SW480 (cell line): ENCODE data around the gene ZNF324.
"Not testable (repeated sequence)": the region's sequence is repeated elsewhere in the genome, so short reads cannot be mapped to it uniquely, and the experiment has no call there.

Experiments used
- DNase-seq: peaks from one replicate; pipeline ENCODE4 v3.0.0-alpha.2; 2016; ENCODE audit warnings: low spot score

Gene ZNF324

DNA sequence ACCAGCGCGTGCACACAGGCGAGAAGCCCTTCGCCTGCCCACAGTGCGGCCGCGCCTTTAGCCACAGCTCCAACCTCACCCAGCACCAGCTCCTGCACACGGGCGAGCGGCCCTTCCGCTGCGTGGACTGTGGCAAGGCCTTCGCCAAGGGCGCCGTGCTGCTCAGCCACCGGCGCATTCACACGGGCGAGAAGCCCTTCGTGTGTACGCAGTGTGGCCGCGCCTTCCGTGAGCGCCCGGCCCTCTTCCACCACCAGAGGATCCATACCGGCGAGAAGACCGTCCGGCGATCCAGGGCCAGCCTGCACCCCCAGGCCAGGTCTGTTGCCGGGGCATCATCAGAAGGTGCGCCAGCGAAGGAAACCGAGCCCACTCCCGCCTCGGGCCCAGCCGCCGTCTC is 4.9 kb downstream of the ZNF324 start:
- DNase-seq, result no peak

- DNase-seq, result no peak
Observed at GRCh38 chr19:58473775-58474174, 6.9 kb downstream of the ZNF324 start.

GRCh38 chr19:58474291-58474996 is 7.6 kb downstream of the ZNF324 start:
- DNase-seq, result peak; percentile 74

DNA sequence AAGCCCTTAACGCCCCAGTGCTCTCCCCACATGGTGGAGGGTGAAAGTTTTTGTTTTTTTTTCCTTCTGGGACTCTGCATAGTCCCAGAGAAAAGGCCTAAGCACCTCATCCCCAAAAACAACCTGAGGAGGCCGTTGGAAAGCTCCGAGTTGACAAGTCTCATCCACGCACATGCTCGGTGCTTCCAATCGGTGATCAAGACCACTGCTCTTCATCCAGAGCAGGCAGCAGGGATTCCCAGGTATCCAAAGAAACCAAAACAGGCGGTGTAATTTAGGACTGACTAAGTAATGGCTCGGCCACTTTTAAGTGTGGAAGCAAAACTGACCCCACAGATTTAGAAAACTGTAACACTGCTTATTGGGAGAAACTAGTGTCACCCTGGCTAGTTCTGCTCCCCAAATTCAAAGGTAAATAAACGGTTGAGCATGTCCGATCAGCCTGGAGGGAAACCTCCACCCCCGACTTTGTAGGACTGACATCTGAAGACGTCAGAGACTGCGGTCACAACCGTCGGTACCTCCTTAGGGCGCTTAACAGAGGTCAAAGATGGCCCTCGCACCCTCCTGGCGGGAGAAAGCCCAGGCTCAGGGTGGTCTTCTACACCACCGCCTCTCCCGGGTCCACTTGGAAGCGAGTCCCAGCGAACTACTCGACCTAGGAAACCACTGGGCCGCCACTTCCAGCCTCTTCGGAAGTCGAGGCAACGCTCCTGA is 8.3 kb downstream of the ZNF324 start:
- DNase-seq, result no peak

DNA sequence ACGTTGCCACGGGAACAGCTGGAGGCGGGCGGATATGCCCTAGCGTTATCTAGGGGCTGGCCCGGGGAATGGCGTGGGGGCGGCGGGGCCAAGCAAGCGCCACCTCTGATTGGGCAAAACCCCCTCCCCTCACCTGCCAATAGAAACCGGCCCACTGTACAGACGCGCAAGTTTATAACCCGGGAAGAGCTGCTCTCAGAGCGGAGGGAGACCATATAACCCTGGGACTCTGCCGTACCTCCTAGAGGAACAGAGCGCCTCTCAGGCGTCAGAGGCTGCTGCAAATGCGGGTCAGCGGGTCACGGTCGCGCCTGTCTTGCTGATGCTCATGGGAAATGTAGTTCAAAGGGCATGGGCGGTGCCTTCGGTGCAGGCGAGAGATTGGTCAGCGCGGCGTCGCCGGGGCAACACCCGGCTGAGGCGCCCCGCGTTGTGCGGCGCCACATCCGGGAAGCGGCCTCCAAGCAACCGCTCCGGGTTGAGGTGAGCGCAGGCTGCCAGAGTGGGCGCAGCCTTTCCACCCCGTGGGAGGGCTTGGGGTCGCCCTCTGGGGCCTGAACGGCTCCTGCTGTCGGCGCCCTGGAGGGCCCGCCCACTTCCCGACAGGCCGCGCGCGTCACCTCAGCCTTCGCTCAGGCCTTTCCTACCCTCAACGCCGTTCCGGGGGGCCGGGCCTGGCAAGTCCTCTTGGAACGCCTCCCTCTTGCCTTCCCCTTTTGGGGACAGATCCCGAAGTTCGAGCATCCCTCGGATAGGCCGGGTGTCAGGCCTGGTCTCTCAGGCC is 9.0 kb downstream of the ZNF324 start, which contains the start of gene ZNF446:
Gene ZNF446, plus strand, starts transcription at position 639 of the 784 bp plus-strand sequence. CDS start 867 bp downstream, outside the sequence.
- peak; percentile 99 for DNase-seq

- DNase-seq, result peak; percentile 30
Observed at GRCh38 chr19:58476498-58477015, 9.7 kb downstream of the ZNF324 start.

- DNase-seq, result no peak
Observed at GRCh38 chr19:58477130-58477529, 10.2 kb downstream of the ZNF324 start.

GRCh38 chr19:58477871-58478270 is 11.0 kb downstream of the ZNF324 start:
- DNase-seq, result no peak

DNA sequence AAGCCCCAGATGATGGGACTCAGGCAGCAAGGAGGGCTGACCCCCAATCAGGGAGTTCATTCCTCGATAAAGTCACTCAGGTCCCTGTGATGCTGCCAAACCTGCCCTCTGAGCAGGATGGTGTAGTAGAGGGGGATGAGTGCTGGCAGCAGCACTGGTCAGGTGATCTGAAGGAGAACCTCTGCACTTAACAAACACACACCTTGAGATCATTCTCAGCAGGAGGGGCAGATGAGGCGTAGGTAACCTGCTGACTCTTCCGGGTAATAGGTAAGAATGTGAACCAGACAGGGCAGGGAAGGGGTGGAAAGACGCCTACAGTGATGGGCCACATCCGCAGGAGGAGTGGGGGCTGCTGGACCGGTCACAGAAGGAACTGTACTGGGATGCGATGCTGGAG is 12.4 kb downstream of the ZNF324 start:
- no peak for DNase-seq

- no peak for DNase-seq
Observed at GRCh38 chr19:58479736-58480480, 13.0 kb downstream of the ZNF324 start.

DNA sequence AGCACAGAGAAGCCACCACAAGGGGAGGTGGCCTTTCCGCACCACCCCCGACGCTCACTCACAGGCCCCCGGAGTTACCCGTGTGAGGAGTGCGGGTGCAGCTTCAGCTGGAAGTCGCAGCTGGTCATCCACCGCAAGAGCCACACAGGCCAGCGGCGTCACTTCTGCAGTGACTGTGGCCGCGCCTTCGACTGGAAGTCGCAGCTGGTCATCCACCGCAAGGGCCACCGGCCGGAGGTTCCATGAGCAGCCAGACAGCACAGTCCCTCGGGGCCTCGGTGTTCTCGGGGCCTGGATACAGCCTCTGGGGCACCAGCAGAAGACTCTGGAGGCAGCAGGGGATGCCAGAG is 13.6 kb downstream of the ZNF324 start:
- no peak for DNase-seq

DNA sequence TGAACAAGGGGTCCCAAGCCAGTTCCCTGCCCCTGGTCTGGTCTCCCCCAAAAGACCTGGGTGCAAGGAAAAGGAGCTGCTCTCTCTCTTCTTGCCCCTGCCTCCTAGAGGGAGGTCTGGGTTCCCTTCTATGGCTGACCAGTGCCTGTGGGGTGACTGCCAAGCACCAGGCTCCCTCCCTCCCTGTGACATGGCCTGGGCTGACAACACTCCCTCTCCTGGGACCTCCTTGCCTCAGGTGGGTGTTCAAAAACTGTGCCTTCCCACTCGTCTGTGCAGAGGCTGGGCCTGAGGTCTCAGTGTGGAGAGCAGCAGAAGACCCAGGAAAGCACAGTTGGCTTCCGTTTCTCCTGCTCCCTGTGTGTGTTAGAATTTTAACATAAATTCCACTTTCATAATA is 14.0 kb downstream of the ZNF324 start:
- no peak for DNase-seq

- no peak for DNase-seq
Observed at GRCh38 chr19:58482372-58482771, 15.5 kb downstream of the ZNF324 start.

DNA sequence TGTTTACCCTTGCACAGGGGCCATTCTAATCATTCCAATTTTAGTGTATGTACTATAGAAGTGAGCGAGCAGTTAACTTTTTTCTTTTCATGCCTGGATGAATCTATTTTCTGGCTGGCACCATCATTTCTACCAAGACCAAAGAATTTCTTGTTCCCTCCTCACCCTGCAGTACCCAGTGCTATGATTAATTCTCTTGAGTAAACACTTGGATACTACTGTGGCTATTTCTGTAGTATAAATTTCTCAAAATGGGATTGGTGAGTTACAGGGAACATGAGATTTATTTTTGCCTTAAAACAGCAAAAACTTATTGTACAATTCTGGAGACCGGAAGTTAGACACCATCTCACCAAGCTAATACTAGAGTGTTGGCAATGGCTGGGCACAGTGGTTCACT is 16.9 kb downstream of the ZNF324 start:
- no peak for DNase-seq

DNA sequence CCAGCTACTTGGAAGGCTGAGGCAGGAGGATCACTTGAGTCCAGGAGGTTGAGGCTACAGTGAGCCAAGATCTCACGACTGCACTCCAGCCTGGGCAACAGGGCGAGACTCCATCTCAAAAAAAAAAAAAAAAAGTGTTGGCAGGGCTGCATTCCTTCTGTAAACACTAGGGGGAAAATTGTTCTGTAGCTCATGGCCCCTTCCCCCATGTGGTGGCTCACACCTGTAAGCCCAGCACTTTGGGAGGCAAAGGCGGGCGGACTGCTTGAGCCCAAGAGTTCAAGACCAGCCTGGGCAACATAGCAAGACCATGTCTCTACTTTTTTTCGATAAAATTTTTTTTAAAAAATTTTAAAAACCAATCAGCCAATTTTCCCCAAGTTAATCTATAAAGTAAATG is 17.5 kb downstream of the ZNF324 start:
- DNase-seq, result not testable (repeated sequence)

- DNase-seq, result no peak
Observed at GRCh38 chr19:58491393-58491792, 24.5 kb downstream of the ZNF324 start.

GRCh38 chr19:58492265-58492664 is 25.4 kb downstream of the ZNF324 start:
- DNase-seq, result no peak

DNA sequence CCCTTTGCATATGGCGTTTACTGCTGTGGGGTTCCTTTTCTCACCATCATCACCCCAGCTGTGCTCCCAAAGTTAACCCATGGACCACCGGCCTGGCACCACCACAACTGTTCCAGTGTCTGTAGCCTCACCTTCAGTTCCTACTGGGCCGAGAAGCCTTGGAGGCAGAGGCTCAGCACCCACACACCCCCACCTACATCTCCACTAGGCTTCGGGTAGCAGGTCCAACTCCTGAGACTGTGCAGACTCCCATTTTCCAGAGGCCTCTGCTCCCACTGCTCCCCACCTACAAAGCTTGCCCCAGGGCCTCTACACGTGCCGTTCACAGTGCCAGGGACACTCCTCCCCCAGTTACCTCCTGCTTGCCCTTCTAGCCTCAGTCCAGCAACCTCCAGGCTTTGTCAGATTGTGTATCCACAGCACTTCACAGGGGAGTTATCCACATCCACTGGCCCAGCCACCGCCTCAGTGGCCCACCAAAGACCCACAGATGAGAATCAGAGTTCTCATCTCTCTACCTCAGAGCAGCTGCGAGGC is 30.8 kb downstream of the ZNF324 start:
- no peak for DNase-seq

DNA sequence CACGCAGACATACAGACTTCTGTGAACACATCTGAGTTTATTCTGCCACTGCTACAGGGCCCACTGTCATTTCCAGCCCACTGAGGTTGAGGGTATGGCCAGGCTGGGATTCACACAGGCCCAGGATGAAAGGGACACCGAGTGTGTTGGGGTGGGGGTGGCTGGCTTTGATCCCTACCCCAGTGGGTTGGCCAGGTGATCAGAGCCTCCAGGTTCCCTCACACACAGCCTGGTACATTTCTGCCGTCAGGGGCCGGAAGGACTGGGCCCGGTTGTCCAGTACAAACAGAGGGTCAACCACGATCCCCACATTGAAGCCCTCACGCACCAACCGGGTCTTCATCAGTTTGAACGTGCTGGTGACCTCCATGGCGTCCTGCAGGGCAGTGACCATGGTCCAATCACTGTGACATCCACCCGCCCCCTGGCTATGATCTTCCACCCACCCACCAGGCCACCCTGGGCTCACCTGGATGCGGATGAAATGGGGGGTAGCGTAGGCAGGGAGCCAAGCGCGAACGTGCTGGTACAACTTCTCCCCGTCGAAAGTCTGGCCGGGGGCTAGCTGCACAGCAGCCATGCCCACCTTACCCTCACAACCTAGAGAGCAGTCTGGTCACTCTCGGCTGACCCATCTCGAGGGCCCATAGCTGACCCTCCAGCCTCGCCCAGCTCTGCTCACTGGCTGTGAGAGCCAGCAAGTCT is 31.6 kb downstream of the ZNF324 start:
- DNase-seq, result no peak

DNA sequence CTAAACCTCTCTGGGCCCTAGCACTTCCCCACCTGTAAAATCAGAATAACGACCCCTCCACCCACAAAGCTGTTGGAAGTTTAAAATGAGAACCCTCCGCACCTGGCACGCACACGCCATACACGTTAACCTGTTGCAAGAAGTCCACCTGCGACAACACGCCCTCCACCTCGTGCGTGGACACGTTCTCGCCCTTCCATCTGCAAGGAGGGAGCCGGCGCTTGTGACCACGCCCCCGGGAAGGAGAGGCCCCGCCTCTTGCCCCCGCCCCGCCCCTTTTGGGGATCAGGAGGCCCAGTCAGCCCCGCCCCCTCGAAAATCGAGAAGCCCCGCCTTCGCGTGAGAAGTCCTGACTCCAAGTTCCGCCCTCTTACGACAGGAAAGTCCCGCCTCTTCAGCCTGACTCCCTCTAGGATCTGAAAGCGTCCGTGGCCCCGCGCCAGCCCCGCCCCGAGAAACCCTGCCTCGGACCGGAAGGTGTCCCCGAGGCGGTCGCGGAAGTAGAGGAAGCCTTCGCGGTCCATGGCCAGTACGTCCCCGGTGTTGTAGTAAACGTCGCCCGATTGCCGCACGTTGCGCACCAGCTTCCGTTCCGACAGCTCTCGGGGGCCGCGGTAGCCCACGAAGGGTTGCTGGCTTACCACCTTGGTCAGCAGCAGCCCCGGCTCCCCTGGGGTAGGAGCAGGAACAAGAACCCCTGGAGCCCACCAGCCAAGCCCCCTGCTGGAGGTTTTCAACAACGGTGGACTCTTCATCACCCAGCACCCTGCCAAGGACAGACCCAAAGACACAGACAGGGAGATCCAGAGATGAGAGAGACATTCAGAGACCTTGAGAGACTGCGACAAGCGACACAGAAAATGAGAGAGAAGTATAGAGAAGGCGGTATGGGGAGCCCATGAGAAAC is 32.4 kb downstream of the ZNF324 start:
- DNase-seq, result peak; percentile 100
